ENCODE measurements around the gene UCHL5.
"Not testable (repeated sequence)": the region's sequence is repeated elsewhere in the genome, so short reads cannot be mapped to it uniquely, and the experiment has no call there.

Gene UCHL5

DNA sequence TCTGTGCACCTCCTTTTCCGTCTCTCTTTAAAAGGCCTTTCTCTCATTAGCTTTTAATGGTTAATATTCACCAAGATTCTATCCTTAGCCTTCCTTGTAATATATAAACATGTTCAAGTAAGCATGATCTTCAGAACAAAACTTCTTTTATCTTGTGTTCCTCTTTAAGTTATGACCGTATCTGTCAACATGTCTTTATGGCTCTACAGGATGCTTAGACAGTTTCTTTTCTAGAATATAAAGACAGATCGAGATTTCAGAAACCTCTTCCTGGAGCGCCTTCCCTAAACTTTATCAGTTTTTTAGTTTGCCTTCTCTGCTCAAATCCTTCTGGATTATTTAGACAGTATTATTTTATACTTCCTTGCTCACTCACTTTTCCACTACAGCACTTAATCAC, 7.4 kb upstream of the UCHL5 start:
- FAIRE-seq (peak; percentile 65), DNase-seq (ENCODE audit: extremely low spot score, insufficient read length, low read depth) (no peak)

DNA sequence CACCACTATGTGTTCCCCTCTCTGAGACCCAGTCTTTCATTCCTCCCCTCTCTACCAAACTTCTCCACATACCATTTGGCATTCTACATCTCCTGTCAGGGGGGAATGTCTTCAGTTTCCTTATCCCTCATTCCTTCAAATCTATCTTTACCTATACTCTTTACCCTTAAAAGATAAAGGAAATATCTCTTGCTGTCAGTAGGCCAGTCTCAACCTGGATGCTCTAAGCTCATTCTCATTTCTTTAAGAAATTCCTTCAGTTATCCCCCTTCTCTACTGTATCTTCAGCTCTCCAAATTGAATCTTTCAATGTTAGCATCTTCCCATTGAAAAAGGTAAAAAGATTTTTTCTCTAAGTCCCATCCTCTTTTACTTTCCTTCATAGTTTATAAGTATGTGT, 6.8 kb upstream of the UCHL5 start:
- no peak for DNase-seq (ENCODE audit: extremely low spot score, insufficient read length, low read depth)
- no peak for FAIRE-seq

DNA sequence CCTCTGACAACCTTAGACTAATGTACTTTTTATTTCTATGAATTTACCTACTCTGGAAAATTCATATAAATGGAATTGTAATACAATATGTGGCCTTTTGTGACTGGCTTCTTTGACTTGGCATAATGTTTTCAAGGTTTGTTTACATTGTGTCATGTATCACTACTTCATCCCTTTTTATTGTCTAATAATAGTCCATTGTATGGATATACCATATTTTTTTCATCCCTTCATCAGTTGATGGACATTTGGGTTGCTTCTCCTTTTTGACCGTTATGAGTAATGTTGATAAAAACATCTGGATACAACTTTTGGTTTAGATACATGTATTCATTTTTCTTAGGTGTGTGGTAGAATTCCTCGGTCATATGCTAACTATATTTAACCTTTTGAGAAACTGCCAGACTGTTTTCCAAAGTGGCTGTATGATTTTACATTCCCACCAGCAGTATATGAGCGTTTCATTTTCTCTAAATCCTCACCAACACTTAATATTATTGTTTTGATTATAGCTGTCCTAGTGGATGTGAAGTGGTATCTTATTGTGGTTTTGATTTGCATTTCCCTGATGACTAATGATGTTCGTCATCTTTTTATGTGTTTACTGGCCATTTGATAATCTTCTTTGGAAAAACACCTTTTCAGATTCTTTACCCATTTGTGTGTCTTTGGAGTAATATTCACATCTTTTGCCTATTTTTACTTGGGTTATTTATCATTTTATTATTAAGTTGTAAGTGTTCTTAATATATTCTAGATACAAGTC, 3.7 kb upstream of the UCHL5 start:
- FAIRE-seq, result no peak

GRCh38 chr1:193060938-193061337, 1.8 kb upstream of the UCHL5 start:
- peak; percentile 63 for FAIRE-seq

More for the DNA sequence above, 3.7 kb upstream of the UCHL5 start:
- no peak for DNase-seq (ENCODE audit: extremely low spot score, insufficient read length, low read depth)

GRCh38 chr1:193060406-193060805, 1.2 kb upstream of the UCHL5 start:
- no peak for FAIRE-seq

More at GRCh38 chr1:193060938-193061337, 1.8 kb upstream of the UCHL5 start:
- no peak for DNase-seq (ENCODE audit: extremely low spot score, insufficient read length, low read depth)

DNA sequence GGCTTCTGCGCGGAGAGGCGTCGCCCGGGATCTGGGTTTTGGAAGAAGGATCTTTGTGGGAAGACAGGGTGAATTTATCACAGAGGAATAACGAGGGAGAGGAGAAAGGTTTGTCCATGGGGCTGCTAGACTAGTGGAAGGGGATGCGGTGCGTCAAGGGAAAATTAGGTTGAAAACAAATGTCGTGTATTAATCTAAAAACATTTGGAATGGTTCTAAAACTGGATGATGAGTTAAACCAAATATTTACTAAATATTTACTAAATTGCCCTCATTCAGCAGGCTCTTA, 899 bp upstream of the UCHL5 start:
- FAIRE-seq (no peak), DNase-seq (ENCODE audit: extremely low spot score, insufficient read length, low read depth) (no peak)

More at GRCh38 chr1:193060406-193060805, 1.2 kb upstream of the UCHL5 start:
- DNase-seq (ENCODE audit: extremely low spot score, insufficient read length, low read depth), result no peak

- peak; percentile 95 for FAIRE-seq
Measured at GRCh38 chr1:193058529-193059281, 455 bp downstream of the UCHL5 start.

DNA sequence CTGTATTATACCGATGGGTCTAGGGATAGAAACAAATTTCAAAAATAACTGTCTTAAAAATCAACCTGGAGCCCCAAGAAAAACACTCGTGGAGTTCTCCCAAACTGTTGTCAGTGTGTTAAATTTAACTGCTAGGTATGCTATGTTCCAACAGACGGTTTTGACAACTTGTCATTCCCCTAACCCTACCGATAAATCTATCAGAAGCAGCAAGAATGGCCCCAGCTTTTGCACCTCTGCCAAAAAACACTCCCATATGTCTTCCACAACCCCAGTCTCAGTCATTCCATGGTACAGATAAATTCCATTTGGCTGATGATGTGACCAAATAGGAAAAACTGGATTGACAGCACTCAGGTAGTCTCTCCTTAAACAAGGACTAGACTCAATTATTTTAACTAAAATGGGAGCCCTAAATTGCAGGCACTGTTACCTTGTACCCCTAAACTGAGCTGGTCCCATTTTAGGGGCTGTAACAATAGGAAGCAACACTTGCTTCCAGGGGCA, 4.9 kb downstream of the UCHL5 start:
- FAIRE-seq (no peak), DNase-seq (ENCODE audit: extremely low spot score, insufficient read length, low read depth) (no peak)

More at GRCh38 chr1:193058529-193059281, 455 bp downstream of the UCHL5 start:
- DNase-seq (ENCODE audit: extremely low spot score, insufficient read length, low read depth), result peak; percentile 47

DNA sequence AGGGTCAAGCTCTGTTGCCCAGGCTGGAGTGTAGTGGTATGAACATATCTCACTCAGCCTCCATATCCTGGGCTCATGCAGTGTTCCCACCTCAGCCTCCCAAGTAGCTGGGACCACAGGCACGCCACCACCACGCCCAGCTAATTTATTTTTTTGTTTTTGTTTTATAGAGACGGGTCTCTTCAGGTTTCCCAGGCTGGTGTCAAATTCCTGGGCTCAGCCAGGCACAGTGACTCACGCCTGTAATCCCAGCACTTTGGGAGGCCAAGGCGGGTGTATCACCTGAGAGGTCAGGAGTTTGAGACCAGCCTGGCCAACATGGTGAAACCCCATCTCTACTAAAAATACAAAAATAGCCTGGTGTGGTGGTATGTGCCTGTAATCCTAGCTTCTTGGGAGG, 10.2 kb downstream of the UCHL5 start:
- DNase-seq (ENCODE audit: extremely low spot score, insufficient read length, low read depth); FAIRE-seq: not testable (repeated sequence)

DNA sequence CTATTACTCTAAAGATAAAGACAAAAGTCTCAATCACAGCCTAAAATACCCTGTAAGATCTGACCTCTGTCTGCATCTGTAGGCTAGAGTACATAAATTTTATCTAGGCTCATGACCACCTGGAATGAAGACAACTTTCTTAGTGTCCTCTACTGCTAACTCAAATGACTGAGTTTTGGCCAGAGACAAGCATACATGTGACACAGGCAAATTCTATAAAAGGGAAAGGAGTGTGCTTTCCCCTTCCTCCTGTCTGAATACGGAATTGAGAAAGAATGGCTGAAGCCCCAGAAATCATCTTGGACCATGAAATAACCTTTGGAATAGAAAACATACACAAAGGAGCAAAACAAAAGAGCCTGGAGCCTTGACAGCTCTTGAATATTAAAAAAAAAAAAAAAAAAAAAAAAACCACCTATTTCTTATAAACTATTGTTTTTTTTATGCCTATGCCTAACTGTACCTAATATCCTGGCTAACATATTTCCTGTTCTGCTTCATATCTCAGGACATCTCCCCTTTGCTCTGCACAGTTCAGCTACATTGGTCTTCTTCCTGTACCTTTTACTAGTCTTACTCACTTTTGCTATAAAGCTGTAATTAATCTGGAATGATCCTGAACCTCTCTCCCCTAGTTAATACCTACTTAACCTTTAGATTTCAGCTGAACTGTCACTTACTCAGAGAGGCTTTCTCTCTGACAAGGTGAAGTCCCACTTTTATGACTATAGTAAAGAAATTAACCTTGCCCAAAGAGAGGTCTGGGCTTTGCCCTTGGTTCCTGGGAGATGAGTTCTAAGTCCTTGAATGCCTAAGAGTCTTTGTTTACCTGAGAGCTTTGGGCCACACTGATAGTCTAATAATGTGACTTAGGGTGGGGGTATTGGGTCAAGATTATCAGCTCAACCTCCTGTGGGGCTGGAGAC, 16.1 kb downstream of the UCHL5 start:
- FAIRE-seq (peak; percentile 39), DNase-seq (ENCODE audit: extremely low spot score, insufficient read length, low read depth) (no peak)

GRCh38 chr1:193040011-193040410, 19.1 kb downstream of the UCHL5 start:
- no peak for FAIRE-seq
- DNase-seq (ENCODE audit: extremely low spot score, insufficient read length, low read depth), result no peak

- DNase-seq (ENCODE audit: extremely low spot score, insufficient read length, low read depth), result no peak
- no peak for FAIRE-seq
Measured at GRCh38 chr1:193036337-193037047, 22.7 kb downstream of the UCHL5 start.

- DNase-seq (ENCODE audit: extremely low spot score, insufficient read length, low read depth), result no peak
- no peak for FAIRE-seq
Measured at GRCh38 chr1:193033610-193034009, 25.6 kb downstream of the UCHL5 start.

DNA sequence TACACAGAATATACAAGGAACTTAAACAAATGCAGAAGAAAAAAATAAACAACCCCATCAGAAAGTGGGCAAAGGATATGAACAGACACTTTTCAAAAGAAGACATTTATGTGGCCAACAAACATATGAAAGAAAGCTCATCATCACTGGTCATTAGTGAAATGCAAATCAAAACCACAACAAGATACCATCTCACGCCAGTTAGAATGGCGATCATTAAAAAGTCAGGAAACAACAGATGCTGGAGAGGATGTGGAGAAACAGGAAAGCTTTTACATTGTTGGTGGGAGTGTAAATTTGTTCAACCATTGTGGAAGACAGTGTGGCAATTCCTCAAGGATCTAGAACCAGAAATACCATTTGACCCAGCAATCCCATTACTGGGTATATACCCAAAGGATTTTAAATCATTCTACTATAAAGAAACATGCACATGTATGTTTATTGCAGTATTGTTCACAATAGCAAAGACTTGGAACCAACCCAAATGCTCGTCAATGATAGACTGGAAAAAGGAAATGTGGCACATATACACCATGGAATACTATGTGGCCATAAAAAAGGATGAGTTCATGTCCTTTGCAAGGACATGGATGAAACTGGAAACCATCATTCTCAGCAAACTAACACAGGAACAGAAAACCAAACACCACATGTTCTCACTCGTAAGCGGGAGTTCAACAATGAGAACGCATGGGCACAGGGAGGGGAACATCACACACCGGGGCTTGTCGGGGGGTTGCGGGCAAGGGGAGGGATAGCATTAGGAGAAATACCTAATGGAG, 26.3 kb downstream of the UCHL5 start:
- not testable (repeated sequence) for FAIRE-seq; DNase-seq (ENCODE audit: extremely low spot score, insufficient read length, low read depth)

- FAIRE-seq, result no peak
- no peak for DNase-seq (ENCODE audit: extremely low spot score, insufficient read length, low read depth)
Measured at GRCh38 chr1:193031431-193031830, 27.7 kb downstream of the UCHL5 start.

DNA sequence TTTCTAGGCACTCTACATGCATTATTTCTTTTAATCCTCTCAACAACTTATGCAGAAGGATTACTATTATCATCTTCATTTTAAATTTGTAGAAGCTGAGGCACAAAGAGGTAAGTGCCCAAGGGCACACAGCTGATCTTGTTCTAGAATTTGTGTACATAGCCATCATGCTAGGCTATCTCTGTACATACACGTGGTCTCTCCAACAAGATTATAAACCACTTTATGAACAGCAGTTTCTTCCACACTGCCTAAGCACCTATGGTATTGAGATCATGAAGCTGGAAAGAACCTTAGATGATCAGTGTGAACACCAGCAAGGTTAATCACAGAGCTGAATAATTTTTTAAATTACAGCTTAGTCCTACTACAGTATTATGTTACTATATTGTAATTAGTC, 28.9 kb downstream of the UCHL5 start:
- DNase-seq (ENCODE audit: extremely low spot score, insufficient read length, low read depth) (no peak), FAIRE-seq (no peak)

- DNase-seq (ENCODE audit: extremely low spot score, insufficient read length, low read depth) (no peak), FAIRE-seq (no peak)
Measured at GRCh38 chr1:193025218-193025617, 33.9 kb downstream of the UCHL5 start.

DNA sequence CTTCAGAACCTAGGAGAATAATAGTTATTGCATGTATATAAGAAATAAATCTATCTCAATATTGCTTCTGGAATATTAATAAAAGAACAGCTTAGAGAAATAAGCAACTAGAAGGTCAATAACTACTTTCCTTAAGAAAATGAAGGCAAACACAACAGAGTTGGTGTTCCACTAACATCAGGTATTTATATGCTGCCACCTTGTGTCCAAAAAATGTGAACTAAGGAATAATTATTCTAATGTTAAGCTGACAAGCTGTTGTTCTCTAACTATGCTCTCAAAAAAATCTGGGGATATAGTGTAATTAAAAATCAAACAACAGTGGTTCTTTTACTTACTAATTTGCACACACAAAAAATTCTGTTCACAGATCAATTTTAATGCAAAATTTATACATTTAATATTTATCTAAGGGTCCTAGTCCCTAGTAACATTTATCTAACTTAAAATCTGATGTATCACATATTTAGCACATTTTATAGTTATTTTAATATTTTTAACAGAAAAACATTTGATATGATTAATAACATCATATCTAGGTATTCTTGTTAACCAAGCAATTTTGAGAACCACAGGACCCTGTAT, 39.6 kb downstream of the UCHL5 start:
- FAIRE-seq (peak; percentile 79), DNase-seq (ENCODE audit: extremely low spot score, insufficient read length, low read depth) (no peak)

Data from GM18507 (cell line).